ENCODE data around the gene FGD2. TPM values are rescaled to one million over a fixed set of nuclear protein-coding genes. Genes with fewer than 3 reads are reported as not detected.

Gene FGD2
- total and polyA plus RNA-seq, 2 donors (not counting 3 experiments of a cell fraction or from before 2014, with no cell fraction given): not detected

- Histone ChIP-seq H3K4me3 (replicated peaks in 1 of 3; ENCODE audit: insufficient read depth in 1 of 3, low read depth in 1 of 3, low read length in 3 of 3) (no peak overlapping the region), H3K27ac (ENCODE audit: insufficient read depth, low read depth, low read length) (no peak overlapping the region), H2AFZ (ENCODE audit: low read depth, low read length) (no peak overlapping the region), H3K9me1 (replicated peaks; ENCODE audit: control insufficient read depth, extremely low read depth, insufficient read depth, low read length) (no peaks in the 10 kb centered on the region), H3K79me2 (ENCODE audit: control insufficient read depth, insufficient read depth, low read length) (no peaks in the 10 kb centered on the region), H4K20me1 (replicated peaks; ENCODE audit: control insufficient read depth, extremely low read depth, insufficient read depth, low read length) (no peaks in the 10 kb centered on the region), H3K4me1 (ENCODE audit: control insufficient read depth, extremely low read depth, insufficient read depth, low read length) (no peaks in the 10 kb centered on the region), H3K27me3 (ENCODE audit: control insufficient read depth in 2 of 2, insufficient read depth in 2 of 2, low read length in 2 of 2) (no peaks in the 10 kb centered on the region), H3K9me3 (replicated peaks; ENCODE audit: control insufficient read depth, insufficient read depth, low read length) (no peaks in the 10 kb centered on the region), H3K36me3 (ENCODE audit: control insufficient read depth in 2 of 2, extremely low read depth in 1 of 2, insufficient read depth in 2 of 2, low read length in 2 of 2) (no peaks in the 10 kb centered on the region), H3K9ac (replicated peaks; ENCODE audit: extremely low read depth, insufficient read depth, low read length) (no peak overlapping the region), H3K4me2 (ENCODE audit: insufficient read depth, low read length) (no peak overlapping the region)
- TF ChIP-seq POLR2AphosphoS5 (IDR thresholded peaks at IDR 0.05; ENCODE audit: insufficient read depth, low read depth, low read length) (no peak), EZH2 (IDR thresholded peaks at IDR 0.05; ENCODE audit: borderline replicate concordance, low read depth, low read length, severe bottlenecking) (no peak), MAX (IDR thresholded peaks at IDR 0.05; ENCODE audit: insufficient read depth, insufficient read length) (no peak), JUN (IDR thresholded peaks at IDR 0.05; ENCODE audit: borderline replicate concordance, insufficient read depth, insufficient read length, low read depth) (no peak), CTCF (IDR thresholded peaks at IDR 0.05; ENCODE audit: extremely low read depth in 1 of 2, insufficient read depth in 1 of 2, low read depth in 1 of 2, low read length in 2 of 2) (no peak), MYC (IDR thresholded peaks at IDR 0.05; ENCODE audit: low read depth, low read length) (no peak), GATA2 (IDR thresholded peaks at IDR 0.05; ENCODE audit: insufficient read depth, insufficient read length, low read depth, low read length) (no peak), POLR2A (IDR thresholded peaks at IDR 0.05; ENCODE audit: low read depth, low read length) (no peak), FOS (IDR thresholded peaks at IDR 0.05; ENCODE audit: borderline replicate concordance, insufficient read depth, low read length) (no peak)
- POLR2A ChIA-PET: no interaction called here
- no peak for DNase-seq (ENCODE audit: low read depth, low spot score)
- intact Hi-C loops (cut with micrococcal nuclease): no loop called here
- CTCF ChIA-PET: interaction anchor here (0.8 to 2.1 kb wide), 2 partner anchors 10 to 170 kb away, joined by 3 to 7 read pairs; no protein-coding TSS in a partner anchor
- no TSS peak for BruUV-seq (replicated peaks)
- FAIRE-seq: no peak
- dilution Hi-C loops (cut with MboI; ENCODE audit: extremely low pct_ligation_motif_present, low sequenced_read_pairs): no loop called here
Measured at GRCh38 chr6:37039958-37040357, 34.5 kb downstream of the FGD2 start.

Data from endothelial cell of umbilical vein (primary cell).